ENCODE results near the gene REELD1. TPM values are rescaled to one million over a fixed set of nuclear protein-coding genes. Genes with fewer than 3 reads are reported as not detected.

The REELD1 gene
- total and polyA plus RNA-seq, 3 donors from 2014 or later, result 0.38 to 1.3 (median 0.62) TPM

GRCh38 chr4:146229406-146229805 is 15.1 kb downstream of the REELD1 start:
- no peak overlapping the region for H3K4me3 ChIP-seq
- no peak for DNase-seq
- H3K4me1 ChIP-seq, result no peaks in the 10 kb centered on the region
- H3K27me3 ChIP-seq, result no peaks in the 10 kb centered on the region
- TF ChIP-seq POLR2A (IDR thresholded peaks at IDR 0.05), result no peak
- TF ChIP-seq CTCF (IDR thresholded peaks at IDR 0.05), result no peak
- no peaks in the 10 kb centered on the region for H3K36me3 ChIP-seq (ENCODE audit: low read depth, missing control alignments)
- H3K9me3 ChIP-seq, result no peaks in the 10 kb centered on the region
- intact Hi-C loops (cut with DNase I; ENCODE audit: low total_unique reads), result no loop called here
- H3K27ac ChIP-seq, result no peak overlapping the region

DNA sequence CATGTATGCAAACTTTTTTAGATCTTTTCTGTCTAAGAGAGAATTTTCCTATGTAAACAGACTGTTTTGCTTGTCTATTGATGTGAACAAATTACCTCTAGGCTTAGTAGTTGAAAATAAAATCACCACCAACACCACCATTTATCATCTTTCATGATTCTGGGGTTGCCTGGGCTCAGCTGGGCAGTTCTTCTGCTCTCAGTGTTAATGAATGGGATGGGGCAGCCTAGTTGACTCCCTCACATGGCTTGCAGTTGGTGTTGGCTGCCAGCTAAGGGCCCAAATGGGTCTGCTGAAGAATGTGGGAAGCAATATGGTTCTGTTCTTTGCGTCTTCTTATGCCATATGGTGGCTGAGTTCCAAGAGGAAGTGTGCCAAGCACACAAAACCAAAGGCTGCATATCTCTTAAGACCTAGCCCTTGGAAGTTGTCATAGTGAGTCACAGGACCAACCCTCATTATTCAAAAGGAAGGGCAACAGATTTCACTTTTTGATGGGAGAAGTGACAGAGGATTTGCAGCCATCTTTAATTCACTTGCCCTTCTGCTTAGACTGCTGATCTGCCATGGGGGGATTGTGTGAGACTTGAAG is 17.9 kb downstream of the REELD1 start:
- Histone ChIP-seq H3K27me3 (no peaks in the 10 kb centered on the region), H3K36me3 (ENCODE audit: low read depth, missing control alignments) (no peaks in the 10 kb centered on the region), H3K27ac (no peak overlapping the region), H3K9me3 (no peaks in the 10 kb centered on the region), H3K4me1 (peaks cover 4% of the 10 kb centered on the region), H3K4me3 (no peak overlapping the region)
- intact Hi-C loops (cut with DNase I; ENCODE audit: low total_unique reads), result no loop called here
- TF ChIP-seq CTCF (IDR thresholded peaks at IDR 0.05) (no peak), POLR2A (IDR thresholded peaks at IDR 0.05) (no peak)
- no peak for DNase-seq
- 79 to 88% methylated on average over 1 of the region's 1 CpG for whole genome bisulfite sequencing, 2 donors

- no peak for DNase-seq
- intact Hi-C loops (cut with DNase I; ENCODE audit: low total_unique reads), result no loop called here
- Histone ChIP-seq H3K27me3 (no peaks in the 10 kb centered on the region), H3K9me3 (no peaks in the 10 kb centered on the region), H3K4me1 (peaks cover 4% of the 10 kb centered on the region), H3K36me3 (ENCODE audit: low read depth, missing control alignments) (no peaks in the 10 kb centered on the region), H3K27ac (peak overlapping the region in 1 of 2 donors; percentile 55), H3K4me3 (no peak overlapping the region)
- no peak for TF ChIP-seq POLR2A (IDR thresholded peaks at IDR 0.05)
- TF ChIP-seq CTCF (IDR thresholded peaks at IDR 0.05), result no peak
- WGBS, 2 donors, result 79 to 87% methylated on average over 7 to 8 of the region's 8 CpGs
Measured at GRCh38 chr4:146235654-146236177, 21.4 kb downstream of the REELD1 start.

DNA sequence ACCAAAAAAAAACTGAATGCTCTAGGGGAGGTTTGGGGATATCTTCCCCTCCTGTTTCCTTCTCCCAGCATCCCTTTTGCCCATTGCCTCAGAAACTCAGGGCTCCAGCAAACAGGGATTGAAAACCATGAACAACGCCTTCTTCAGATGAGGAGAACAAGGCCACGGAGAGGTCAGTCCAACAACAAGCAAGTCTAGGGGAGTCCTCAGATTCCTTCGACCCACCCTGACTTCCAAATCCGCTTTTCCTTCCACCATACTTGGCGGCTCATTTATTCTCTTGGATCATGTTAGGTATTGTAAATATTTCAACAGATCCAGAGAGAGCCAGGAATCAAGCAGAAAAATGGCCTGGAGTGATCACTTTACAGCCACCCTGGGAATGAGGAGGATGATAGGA is 21.9 kb downstream of the REELD1 start:
- H3K4me3 ChIP-seq, result no peak overlapping the region
- H3K4me1 ChIP-seq, result peaks cover 8% of the 10 kb centered on the region
- TF ChIP-seq CTCF (IDR thresholded peaks at IDR 0.05), result no peak
- WGBS, 2 donors, result 54 to 55% methylated on average over 5 of the region's 5 CpGs
- H3K27ac ChIP-seq, result no peak overlapping the region
- H3K9me3 ChIP-seq, result no peaks in the 10 kb centered on the region
- intact Hi-C loops (cut with DNase I; ENCODE audit: low total_unique reads), result no loop called here
- DNase-seq, result no peak
- no peaks in the 10 kb centered on the region for H3K36me3 ChIP-seq (ENCODE audit: low read depth, missing control alignments)
- H3K27me3 ChIP-seq, result no peaks in the 10 kb centered on the region

GRCh38 chr4:146237092-146237491 is 22.8 kb downstream of the REELD1 start:
- Histone ChIP-seq H3K27ac (no peak overlapping the region), H3K27me3 (no peaks in the 10 kb centered on the region), H3K36me3 (ENCODE audit: low read depth, missing control alignments) (no peaks in the 10 kb centered on the region), H3K9me3 (no peaks in the 10 kb centered on the region), H3K4me1 (peaks cover 10% of the 10 kb centered on the region), H3K4me3 (no peak overlapping the region)
- intact Hi-C loops (cut with DNase I; ENCODE audit: low total_unique reads), result no loop called here
- TF ChIP-seq POLR2A (IDR thresholded peaks at IDR 0.05), result no peak
- WGBS, 2 donors, result 30 to 43% methylated on average over 6 of the region's 6 CpGs
- no peak for DNase-seq
